ENCODE results near the gene REC114.
A peak's percentile ranks its signal among the peaks of the same experiment; 100 is the strongest.

DNA sequence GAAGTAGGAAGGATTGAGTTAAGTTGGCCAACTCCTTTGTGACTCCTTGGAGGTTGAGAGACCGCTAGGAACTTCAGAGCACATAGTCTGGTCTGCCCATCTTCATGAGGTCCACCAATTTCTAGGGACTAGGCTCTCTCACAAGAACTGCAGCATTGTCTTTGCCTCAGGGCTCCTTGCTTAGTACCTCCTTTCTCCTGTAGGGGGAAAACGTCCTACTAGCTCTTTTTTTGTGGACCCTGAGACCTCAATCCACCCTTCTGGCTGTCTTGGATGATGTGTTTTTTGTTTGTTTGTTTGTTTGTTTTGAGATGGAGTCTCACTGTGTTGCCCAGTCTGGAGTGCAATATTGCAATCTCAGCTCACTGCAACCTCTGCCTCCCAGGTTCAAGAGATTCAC, 21.6 kb downstream of the REC114 start:
- TF ChIP-seq USF1 (CRISPR knock-in tag; IDR thresholded peaks at IDR 0.05) (no peak), CTCF (IDR thresholded peaks at IDR 0.05) (peak; percentile 48; the same call in 1 of the 2 replicates), NR3C1 (CRISPR knock-in tag; conservative IDR thresholded peaks at IDR 0.05; ENCODE audit: low read depth) (no peak), PREB (CRISPR knock-in tag; IDR thresholded peaks at IDR 0.05; ENCODE audit: borderline replicate concordance) (no peak), IRF2 (CRISPR knock-in tag; IDR thresholded peaks at IDR 0.05; ENCODE audit: borderline replicate concordance, low read depth) (no peak), SP1 (CRISPR knock-in tag; conservative IDR thresholded peaks at IDR 0.05) (no peak), USF2 (CRISPR knock-in tag; IDR thresholded peaks at IDR 0.05) (no peak), ZNF423 (CRISPR knock-in tag; IDR thresholded peaks at IDR 0.05) (no peak)
- TF ChIP-seq, protein P1, sequence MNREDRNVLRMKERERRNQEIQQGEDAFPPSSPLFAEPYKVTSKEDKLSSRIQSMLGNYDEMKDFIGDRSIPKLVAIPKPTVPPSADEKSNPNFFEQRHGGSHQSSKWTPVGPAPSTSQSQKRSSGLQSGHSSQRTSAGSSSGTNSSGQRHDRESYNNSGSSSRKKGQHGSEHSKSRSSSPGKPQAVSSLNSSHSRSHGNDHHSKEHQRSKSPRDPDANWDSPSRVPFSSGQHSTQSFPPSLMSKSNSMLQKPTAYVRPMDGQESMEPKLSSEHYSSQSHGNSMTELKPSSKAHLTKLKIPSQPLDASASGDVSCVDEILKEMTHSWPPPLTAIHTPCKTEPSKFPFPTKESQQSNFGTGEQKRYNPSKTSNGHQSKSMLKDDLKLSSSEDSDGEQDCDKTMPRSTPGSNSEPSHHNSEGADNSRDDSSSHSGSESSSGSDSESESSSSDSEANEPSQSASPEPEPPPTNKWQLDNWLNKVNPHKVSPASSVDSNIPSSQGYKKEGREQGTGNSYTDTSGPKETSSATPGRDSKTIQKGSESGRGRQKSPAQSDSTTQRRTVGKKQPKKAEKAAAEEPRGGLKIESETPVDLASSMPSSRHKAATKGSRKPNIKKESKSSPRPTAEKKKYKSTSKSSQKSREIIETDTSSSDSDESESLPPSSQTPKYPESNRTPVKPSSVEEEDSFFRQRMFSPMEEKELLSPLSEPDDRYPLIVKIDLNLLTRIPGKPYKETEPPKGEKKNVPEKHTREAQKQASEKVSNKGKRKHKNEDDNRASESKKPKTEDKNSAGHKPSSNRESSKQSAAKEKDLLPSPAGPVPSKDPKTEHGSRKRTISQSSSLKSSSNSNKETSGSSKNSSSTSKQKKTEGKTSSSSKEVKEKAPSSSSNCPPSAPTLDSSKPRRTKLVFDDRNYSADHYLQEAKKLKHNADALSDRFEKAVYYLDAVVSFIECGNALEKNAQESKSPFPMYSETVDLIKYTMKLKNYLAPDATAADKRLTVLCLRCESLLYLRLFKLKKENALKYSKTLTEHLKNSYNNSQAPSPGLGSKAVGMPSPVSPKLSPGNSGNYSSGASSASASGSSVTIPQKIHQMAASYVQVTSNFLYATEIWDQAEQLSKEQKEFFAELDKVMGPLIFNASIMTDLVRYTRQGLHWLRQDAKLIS (CRISPR knock-in tag; IDR thresholded peaks at IDR 0.05; ENCODE audit: borderline replicate concordance): no peak
